ENCODE data around the gene IDH3G. TPM values are rescaled to one million over a fixed set of nuclear protein-coding genes. Genes with fewer than 3 reads are reported as not detected.
"Not testable (repeated sequence)": the region's sequence is repeated elsewhere in the genome, so short reads cannot be mapped to it uniquely, and the experiment has no call there.

The IDH3G gene
- total RNA-seq, 2 donors from 2014 or later: 76.1 to 93.6 TPM

DNA sequence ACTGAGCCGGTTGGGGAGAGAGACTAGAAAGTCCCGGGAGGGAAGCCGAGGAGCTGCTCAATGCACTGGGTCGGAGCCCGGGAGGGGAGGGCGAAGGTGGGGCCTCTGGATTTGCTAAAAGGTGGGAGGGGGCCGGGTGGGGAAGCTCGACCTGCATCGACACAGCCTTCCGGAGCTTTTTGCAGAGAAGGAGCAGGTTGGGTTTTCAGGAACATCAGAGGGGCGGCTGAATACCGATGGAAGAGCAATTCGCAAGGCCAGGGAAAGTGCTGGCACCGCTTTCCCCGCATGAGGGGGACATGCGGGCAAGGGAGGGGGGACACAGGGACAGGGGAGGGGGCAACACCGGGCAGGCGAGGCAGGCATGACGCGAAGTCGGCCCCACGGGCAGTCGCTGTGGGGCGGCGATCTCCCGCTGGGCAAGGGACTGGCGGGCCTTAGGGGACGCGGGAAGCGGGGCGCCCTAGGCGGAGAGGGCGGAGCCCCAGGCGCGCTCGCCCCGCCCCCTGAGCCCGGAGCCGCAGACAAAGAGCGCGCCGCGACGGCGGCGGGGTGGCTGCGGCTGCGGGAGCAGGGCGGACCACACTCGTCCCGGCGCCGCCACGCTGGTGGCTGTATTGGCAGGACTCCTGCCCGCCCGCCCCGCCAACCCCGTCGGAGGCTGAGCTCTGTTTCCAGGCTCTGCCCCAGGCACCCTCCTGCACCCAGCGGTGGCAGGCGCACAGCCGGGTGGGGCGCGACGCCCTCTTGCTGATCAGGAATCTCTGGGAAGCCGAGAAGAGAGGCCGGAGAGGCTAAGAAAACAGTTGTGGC, 24.6 kb upstream of the IDH3G start:
- DNase-seq (peak; percentile 20 to 54), ATAC-seq (peak; percentile 87)
- intact Hi-C loops (cut with DNase I, micrococcal nuclease): no loop called here

DNA sequence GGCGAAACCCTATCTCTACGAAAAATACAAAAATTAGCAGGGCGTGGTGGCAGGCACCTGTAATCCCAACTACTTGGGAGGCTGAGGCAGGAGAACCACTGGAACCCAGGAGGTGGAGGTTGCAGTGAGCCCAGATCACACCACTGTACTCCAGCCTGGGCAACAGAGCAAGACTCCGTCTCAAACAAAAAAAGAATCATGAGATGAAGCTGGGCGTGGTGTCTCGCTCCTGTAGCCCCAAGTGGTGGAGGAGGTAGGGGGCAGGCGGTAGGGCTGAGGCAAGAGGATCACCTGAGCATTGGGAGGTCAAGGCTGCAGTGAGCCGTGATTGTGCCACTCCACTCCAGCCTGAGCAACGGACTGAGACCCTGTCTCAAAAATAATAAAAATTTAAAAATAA, 23.9 kb upstream of the IDH3G start:
- DNase-seq; intact Hi-C loops (cut with DNase I, micrococcal nuclease); ATAC-seq: not testable (repeated sequence)

DNA sequence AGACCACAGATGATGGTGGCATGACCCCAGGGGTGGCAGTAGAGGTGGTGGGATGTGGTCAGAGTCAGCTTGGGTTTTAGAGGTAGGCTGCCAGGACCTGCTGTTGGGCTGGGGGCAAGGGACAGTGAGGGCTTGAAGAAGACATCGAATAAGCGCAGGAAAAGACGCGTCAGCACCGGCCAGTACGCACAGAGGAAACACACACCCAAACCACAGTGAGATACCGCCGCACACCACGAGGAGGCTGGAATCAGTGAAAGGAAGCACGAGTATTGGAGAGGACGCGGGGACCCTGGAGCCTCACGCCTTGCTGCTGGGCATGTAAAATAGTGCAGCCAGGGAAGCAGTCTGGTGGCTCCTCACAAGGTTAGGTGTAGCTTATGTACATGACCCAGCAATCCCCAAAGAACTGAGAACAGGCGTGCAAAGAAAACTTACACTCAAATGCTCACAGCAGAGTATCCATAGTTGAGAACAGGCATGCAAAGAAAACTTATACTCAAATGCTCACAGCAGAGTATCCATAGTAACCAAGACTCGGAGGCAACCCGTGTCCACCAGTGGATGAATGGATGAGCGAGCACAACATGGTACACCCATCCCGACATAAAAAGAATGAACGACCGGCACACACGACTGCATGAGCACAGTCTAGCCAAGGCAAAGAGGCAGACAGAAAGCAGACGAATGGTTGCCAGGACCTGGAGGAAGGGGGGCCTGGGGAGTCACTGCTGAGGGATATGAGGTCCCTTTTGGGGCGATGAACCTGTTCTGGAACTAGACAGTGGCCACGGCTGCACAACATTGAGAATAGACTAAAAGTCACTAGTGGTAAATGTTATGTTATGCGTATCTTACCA, 22.9 kb upstream of the IDH3G start:
- DNase-seq (peak in 1 of 2 donors; percentile 22), ATAC-seq (no peak)
- intact Hi-C loops (cut with DNase I, micrococcal nuclease): no loop called here

DNA sequence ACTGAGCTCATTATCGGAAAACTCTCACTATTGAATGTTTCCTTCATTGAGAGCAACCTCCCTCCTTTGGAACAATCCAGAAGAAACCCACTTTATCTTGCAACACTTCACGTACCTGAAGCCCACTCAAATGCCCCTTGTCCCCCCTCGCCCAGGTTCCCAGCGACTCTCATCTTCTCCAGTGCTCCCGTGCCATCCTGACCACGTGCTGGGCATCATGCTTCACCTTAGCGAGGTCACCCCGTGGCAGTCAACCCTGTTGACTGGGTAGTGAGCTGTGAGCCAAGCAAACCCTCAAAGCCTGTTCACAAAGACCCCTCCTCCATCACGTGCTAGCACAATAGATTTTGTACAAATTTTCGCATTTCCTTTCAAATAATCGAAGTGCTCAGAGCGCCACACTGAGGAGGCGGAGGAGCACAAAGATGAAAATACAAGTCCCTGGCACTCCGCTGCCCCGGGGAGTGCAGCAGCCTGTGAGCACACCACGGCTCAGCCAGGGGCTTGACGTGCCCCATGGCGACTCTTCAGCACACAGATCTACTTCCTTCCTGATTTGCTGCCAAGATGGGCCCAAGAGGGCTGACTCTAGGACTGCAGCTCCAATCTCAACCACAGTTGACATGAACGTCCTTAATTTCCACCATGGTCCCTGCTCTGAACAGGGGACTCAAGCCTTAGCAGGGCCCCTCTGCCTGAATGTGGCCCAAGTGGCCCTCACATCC, 20.6 kb upstream of the IDH3G start:
- ATAC-seq: no peak
- intact Hi-C loops (cut with DNase I, micrococcal nuclease): no loop called here

DNA sequence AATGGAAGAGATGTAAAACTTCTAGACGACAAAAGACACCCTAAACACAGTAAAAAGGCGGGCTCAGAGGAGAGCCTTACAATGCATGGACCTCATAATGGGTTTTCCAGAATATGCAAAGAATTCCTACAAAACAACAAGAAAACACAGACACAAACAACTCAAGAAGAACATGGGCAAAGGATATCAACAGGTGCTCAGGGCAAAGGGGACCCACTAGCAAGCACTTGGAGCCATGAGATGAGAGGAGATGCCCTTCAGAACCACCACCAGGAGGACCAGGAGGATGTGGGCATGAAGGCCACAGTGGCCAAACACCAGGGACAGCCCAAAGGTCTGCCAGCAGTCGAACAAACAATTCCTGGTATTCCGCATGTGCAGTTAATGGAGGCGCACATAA, 19.0 kb upstream of the IDH3G start:
- DNase-seq (no peak), ATAC-seq (no peak)
- intact Hi-C loops (cut with DNase I, micrococcal nuclease): no loop called here

More for the DNA sequence above, 20.6 kb upstream of the IDH3G start:
- DNase-seq: no peak

DNA sequence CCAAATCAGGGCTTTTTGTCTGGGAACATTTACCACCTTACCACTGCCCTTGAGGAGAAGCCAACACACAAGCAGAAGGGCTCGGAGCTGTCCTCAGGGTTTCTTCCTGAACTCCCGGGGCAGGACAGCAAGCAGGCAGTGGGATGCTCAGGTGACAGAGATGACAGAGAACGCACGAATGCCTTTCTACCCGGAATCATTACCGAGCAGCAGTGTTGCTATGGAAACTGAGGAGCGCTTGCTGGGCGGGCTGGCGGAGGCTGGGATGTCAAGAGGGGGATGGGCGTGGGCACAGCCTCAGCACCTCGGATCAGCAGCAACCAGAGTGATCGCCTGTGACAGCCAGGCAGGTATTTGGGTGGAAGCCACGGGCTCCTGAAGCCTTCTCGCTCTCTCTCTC, 18.0 kb upstream of the IDH3G start:
- DNase-seq: no peak
- no peak for ATAC-seq
- intact Hi-C loops (cut with DNase I, micrococcal nuclease): no loop called here

DNA sequence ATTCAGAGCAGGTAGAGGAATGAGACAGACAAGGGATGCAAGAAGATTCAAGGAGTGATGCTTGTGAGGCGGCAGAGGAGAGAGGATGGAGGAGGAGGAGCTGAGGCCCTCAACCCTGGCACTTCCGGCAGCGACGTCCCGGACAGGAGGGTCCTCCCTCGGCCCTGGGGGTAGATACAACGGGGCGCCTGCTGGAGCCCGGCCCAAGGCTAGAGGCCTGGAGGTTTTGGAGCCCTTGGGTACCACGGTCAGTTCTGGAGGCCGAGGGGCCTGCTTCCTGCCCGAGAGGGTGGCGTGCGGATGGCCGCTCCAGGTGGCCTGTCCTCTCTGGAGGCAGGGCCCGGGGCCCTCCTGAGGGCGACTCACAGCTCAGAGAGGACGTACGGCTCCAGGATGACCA, 13.8 kb upstream of the IDH3G start:
- no peak for DNase-seq
- no peak for ATAC-seq
- intact Hi-C loops (cut with DNase I, micrococcal nuclease): no loop called here

DNA sequence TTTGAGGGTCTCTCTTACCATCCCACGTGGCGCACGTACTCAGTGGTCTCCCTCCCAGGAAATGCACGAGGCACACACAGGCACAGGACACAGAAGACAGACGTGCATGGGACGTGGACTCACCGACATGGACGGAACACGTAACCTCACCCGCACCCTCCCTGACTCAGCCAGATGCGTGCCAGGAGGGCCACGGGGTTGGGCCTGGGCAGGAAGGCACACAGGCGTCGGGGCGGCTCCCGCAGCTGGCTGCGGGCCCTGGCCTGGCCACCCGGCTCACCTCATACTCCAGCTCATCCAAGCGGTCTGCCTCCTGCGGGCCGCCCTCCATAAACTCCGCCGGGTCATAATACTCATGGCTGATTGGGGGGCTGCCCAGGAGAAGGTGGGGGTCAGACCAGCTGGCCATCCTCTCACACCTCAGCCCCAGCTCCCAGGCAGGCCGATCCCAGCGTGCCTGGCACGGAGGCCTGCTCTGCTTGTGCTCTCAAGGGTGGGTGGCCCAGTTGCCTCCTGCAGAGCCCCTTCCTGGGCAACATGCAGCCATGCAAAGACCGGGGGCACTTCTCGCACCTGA, 12.9 kb upstream of the IDH3G start:
- DNase-seq: no peak
- no peak for ATAC-seq
- intact Hi-C loops (cut with DNase I, micrococcal nuclease): no loop called here

DNA sequence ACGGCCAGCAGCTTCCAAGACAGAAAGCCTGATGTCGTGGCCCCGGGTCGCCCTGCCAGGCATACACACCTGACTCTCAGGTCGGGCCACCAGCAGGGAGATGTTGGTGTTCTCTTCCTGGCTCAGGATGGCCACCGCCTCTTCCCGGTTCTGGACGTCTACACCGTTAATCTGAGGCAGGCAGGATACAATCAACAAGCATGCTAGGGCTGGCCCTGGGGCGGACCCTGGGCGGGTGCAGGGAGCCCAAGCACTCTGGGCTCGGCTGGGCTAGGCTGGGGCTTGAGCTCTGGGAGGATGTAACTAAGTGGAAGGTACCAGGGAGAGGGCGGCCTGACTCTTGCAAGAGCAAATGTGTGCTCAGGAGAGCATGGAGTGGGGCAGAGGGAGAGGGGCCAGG, 11.3 kb upstream of the IDH3G start:
- no peak for DNase-seq
- intact Hi-C loops (cut with DNase I, micrococcal nuclease): no loop called here
- ATAC-seq: no peak

DNA sequence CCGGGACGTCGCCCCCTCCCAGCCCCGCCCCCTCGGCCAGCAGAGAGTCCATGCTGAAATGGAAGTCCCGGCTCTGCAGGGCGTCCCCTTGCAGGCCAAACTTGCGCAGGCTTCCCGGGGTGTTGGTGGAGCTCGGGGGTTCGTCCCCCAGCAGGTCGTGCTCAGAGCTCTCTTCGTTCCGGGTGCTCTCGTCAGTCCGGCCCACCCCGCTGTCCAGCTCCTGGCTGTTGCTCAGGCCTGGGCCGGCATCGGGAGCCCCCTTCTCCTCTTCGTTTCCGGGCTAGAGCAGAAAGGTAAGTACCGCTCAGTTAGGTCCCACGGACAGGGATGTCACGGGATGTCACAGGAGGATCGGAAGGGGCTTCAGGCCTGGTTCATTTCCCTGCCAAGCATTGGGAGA, 10.4 kb upstream of the IDH3G start:
- DNase-seq (no peak), ATAC-seq (no peak)
- intact Hi-C loops (cut with DNase I, micrococcal nuclease): no loop called here

DNA sequence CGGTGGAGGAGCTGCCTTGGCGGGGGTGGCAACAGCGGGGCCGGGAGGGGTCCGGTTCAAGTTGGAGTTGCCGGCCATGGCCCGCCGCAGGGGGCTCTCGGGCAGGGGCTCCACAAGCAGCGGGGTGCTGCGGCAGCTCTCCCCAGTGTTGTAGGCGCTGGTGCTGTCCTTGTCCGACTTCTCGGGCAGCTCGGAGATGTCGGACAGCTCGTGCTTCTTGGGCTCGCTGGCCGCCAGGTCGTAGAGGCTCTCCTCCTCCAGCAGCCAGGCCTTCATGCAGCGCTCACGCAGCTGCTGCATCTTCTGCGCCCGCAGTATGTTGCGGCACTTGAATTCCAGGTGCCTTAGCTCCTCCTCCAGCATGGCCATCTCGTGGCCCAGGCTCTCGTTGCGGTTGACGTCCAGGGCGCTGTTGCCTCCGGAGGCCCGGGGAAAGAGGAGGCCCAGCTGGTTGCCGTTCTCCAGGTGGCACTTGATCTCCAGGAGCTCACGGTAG, 10.0 kb upstream of the IDH3G start:
- intact Hi-C loops (cut with DNase I, micrococcal nuclease): no loop called here
- no peak for DNase-seq

DNA sequence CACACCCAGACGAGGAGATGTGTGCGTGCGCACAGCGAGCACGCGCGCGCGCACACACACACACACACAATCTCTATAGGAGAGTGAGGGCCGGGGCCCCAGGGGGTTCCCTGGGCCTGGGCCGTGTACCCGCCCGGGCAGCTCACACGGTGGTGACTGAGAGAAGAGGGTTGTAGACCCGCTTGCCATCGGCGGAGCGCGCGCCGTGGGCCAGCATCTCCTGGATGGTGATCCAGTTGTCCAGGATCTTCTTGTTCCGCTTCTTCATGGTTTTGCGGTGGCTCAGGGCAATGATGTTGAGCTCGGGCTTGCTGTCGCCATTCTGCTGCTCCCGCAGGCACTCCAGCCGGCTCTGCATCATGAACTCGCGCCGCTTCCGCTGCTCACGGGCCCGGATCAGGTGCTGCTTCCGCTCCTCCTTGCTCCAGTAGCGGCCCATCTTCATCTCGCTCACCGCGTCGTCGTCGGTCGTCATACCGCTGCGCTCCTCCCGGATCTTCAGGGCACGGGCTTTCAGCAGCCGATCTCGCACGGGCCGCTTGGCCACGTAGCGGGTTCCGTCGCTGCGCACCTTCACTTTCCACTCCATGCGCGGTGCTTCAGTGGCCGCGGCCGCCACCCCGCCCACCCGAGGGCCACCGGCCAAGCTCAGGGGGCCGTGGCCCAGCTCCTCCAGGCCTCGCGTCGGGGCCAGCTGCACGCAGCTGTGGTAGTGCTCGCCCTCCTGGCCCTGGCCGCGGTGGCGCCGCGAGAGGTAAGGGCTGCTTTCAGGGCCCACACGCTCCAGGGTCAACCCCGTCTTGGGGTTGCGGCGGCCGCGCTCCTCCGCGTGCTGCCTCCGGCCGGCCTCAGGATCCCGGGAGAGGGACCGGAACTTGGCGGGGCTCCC, 9.3 kb upstream of the IDH3G start:
- intact Hi-C loops (cut with DNase I, micrococcal nuclease): no loop called here
- DNase-seq (no peak), ATAC-seq (no peak)

More for the DNA sequence above, 10.0 kb upstream of the IDH3G start:
- ATAC-seq: no peak

DNA sequence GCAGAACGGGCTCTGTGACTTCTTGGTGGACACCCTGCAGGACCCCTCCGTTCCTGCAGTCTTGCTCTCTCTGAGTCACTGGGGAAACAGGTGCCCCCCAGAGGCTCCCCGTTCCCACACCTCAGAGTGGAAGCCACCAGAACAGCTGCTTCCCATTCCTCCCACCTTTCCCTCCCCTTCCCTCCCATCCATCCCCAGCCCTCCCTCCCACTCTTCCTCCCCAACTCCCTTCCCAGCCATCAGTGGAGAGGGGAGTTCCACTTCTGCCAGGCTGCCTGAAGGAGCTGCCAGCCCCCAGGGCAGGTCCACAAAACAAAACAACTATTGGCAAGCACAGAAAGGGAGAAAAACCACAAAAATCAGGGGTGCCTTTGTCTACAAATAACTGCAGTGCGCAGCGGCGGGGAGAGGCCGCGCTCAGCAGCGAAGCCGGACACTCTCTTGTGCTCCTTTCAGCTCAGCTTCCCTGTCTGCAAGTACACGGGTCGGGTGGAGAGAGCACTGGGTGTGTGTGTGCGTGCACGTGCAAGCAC, 8.4 kb upstream of the IDH3G start:
- ATAC-seq: no peak
- intact Hi-C loops (cut with DNase I, micrococcal nuclease): no loop called here
- no peak for DNase-seq

DNA sequence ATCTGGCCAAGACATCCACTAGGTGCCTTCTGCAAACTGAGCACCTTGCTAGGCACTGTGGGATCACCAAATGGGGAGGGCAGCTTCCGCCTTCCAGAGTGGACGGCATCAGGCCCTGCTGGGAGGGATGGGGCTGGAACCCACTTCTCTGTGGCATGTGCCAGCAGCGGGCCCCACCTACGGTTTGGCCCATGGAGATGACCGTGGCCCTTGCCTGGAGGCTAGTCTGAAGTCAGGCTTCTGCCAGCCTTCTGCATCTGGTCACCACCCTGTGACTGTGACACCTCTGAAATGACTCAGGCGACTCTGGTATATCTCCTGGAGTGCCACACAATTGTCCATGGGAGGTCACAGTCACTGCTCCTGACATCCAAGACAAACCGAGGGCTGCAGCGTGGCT, 7.5 kb upstream of the IDH3G start:
- DNase-seq (no peak), ATAC-seq (no peak)
- intact Hi-C loops (cut with DNase I, micrococcal nuclease): no loop called here

DNA sequence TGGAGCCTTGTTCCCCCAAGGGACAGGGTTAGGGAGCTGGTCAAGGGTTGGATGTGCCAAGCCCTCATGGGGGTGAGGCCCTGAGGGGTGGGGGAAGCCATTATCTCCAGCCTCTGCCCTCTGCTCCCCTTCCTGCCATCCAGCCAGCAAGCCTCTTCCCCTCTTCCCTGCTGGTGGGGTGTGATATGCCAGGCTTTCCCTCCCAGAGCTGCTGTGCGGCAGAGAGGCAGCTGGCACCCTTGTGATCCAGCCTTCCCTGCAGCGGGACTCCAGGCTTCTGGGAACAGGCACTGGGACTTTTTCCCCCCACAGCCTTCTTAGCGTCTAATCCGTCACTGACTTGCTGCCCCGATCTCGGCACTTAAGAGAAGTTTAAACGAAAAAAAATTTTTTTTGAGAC, 6.6 kb upstream of the IDH3G start:
- intact Hi-C loops (cut with DNase I, micrococcal nuclease): no loop called here
- ATAC-seq (no peak), DNase-seq (no peak)

DNA sequence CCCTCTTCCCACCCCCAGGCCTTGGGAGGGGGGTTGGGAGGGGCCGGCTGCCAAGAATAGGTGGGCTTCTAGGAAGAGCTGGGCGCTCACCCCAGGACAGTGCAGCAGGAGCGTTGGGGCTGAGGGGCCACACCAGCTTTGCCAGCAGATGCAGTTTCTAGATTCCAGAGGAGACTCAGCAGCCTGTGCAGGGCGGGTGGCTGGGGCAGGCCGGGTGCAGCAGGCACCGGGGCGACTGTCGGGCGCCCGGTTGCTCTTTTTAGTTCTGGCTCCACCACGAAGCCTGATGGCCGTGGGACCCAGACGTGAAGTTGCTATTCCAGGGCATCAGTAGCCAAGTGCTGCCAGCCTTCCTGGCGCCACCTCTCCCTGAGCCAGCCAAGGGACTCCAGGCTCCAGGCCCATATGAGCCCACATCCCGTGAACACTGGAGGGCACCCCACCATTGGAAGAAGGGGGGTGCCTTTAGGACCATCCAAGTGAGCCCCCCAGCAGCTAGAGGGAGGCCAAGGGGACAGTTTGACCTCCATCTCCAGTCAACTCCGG, 6.1 kb upstream of the IDH3G start:
- intact Hi-C loops (cut with DNase I, micrococcal nuclease): no loop called here
- ATAC-seq (no peak), DNase-seq (no peak)

DNA sequence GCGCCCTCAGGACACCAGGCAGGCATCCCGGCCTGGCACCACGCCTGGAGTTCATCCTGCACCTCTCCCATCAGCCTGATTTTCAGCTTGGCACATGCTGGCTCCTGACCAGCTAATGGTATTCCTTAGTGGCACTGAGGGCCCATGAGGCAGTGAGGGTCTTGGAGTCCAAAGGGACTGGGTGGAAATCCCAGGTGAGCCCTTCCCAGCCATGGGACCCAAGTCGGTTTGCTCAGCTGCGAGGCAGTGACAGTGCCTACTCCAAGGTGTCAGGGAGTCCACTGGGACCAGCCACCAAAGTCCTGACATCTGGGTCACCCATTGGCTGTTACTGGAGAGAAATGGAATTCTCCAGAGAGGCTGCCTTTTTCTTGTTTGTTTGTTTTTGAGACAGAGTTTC, 5.2 kb upstream of the IDH3G start:
- intact Hi-C loops (cut with DNase I, micrococcal nuclease): no loop called here
- ATAC-seq: no peak
- DNase-seq: no peak
